OCI-LY3 (cell line): Measurements from ENCODE around the gene CD2AP.

Experiments
- H2AFZ ChIP-seq: fragments of 200-600, 300-600 bp; shearing (Covaris generic); 2 replicates; pipeline ENCODE4 v1.6.0; 2014; ENCODE audit warnings: antibody characterized with exemption, low read depth, low read length
- H3K27ac ChIP-seq: fragments of 200-600, 300-600 bp; sonication (generic); 2 replicates; pipeline ENCODE4 v1.5.1; 2014; ENCODE audit warnings: mild to moderate bottlenecking, low read length, moderate library complexity, mixed read lengths
- H3K27me3 ChIP-seq: fragments of 200-600, 300-600 bp; sonication (generic); 2 replicates; pipeline ENCODE4 v1.6.1; 2014; ENCODE audit warnings: low read depth, low read length, mixed read lengths
- H3K36me3 ChIP-seq: fragments of 200-600, 300-600 bp; sonication (generic); replicated peaks from 2 replicates; pipeline ENCODE3; 2014; ENCODE audit warnings: low read depth, low read length, mixed read lengths
- H3K4me1 ChIP-seq: fragments of 300-600, 200-600 bp; sonication (generic); 2 replicates; pipeline ENCODE4 v1.6.1; 2014; ENCODE audit warnings: low read length, mixed read lengths
- H3K4me2 ChIP-seq: fragments of 200-600, 300-600 bp; sonication (generic); 2 replicates; pipeline ENCODE4 v1.6.1; 2014; ENCODE audit warnings: low read length, mixed read lengths
- H3K4me3 ChIP-seq: fragments of 300-600, 200-600 bp; sonication (generic); 2 replicates; pipeline ENCODE4 v1.5.1; 2014; ENCODE audit warnings: antibody characterized with exemption, mild to moderate bottlenecking, low read length, moderate library complexity
- H3K79me2 ChIP-seq: fragments of 300-600, 200-600 bp; shearing (Covaris generic); 2 replicates; pipeline ENCODE4 v1.6.1; 2014; ENCODE audit warnings: mild to moderate bottlenecking, low read length, mixed read lengths
- H3K9ac ChIP-seq: fragments of 300-600, 200-600 bp; shearing (Covaris generic); 2 replicates; pipeline ENCODE4 v1.6.0; 2014; ENCODE audit warnings: mild to moderate bottlenecking, low read length, moderate library complexity
- H3K9me3 ChIP-seq: fragments of 200-600, 300-600 bp; shearing (Covaris generic); 2 replicates; pipeline ENCODE4 v1.6.1; 2014; ENCODE audit warnings: low read length, mixed read lengths; ENCODE audit not compliant: insufficient read depth
- H4K20me1 ChIP-seq: fragments of 200-600, 300-600 bp; sonication (generic); 2 replicates; pipeline ENCODE4 v1.6.1; 2016; ENCODE audit warnings: low read length, mixed read lengths; ENCODE audit not compliant: insufficient read depth
- CTCF ChIP-seq: fragments of 200-600, 300-600 bp; sonication (generic); IDR thresholded peaks from 2 replicates; pipeline ENCODE4 v1.5.1; 2014; ENCODE audit warnings: antibody characterized with exemption, low read length, low read depth
- EZH2phosphoT487 ChIP-seq: fragments of 200-600 bp; shearing (Covaris generic); IDR thresholded peaks from 2 replicates; pipeline ENCODE4 v1.6.1; 2018; ENCODE audit warnings: antibody characterized with exemption, mixed run types, low read depth

Gene CD2AP

GRCh38 chr6:47477497-47478232, at the start of gene CD2AP:
CD2AP (plus strand) TSS chr6:47477789; CDS start chr6:47478245, 456 bp downstream.
- H3K4me2 ChIP-seq = peak within 1 kb of the TSS; percentile 77

GRCh38 chr6:47428288-47428687, 49.3 kb upstream of the CD2AP start:
- H3K9me3 ChIP-seq = no peaks in the 10 kb centered on the region
- no peak for TF ChIP-seq EZH2phosphoT487
- H3K4me1 ChIP-seq = peaks cover 8% of the 10 kb centered on the region
- H3K4me3 ChIP-seq = no peak overlapping the region
- no peak overlapping the region for H2AFZ ChIP-seq
- H3K27me3 ChIP-seq = no peaks in the 10 kb centered on the region
- H3K4me2 ChIP-seq = no peak overlapping the region
- H4K20me1 ChIP-seq = no peaks in the 10 kb centered on the region
- H3K9ac ChIP-seq = no peak overlapping the region
- H3K27ac ChIP-seq = no peak overlapping the region
- H3K79me2 ChIP-seq = no peaks in the 10 kb centered on the region
- no peaks in the 10 kb centered on the region for H3K36me3 ChIP-seq

More at GRCh38 chr6:47477497-47478232, at the start of gene CD2AP:
- Histone ChIP-seq H2AFZ (peak within 1 kb of the TSS; percentile 79), H3K27ac (peak within 1 kb of the TSS; percentile 86), H3K79me2 (peaks cover 49% of the 10 kb centered on the region), H3K36me3 (no peaks in the 10 kb centered on the region), H3K9me3 (no peaks in the 10 kb centered on the region), H3K27me3 (no peaks in the 10 kb centered on the region), H3K9ac (peak within 1 kb of the TSS; percentile 89), H3K4me1 (peaks cover 30% of the 10 kb centered on the region), H4K20me1 (peaks cover 39% of the 10 kb centered on the region), H3K4me3 (peak within 1 kb of the TSS; percentile 82)
- TF ChIP-seq CTCF = no peak
- TF ChIP-seq EZH2phosphoT487 = no peak

- Histone ChIP-seq H3K4me1 (peaks cover 8% of the 10 kb centered on the region), H4K20me1 (no peaks in the 10 kb centered on the region), H3K79me2 (no peaks in the 10 kb centered on the region), H3K9ac (no peak overlapping the region), H3K27me3 (no peaks in the 10 kb centered on the region), H3K27ac (no peak overlapping the region), H3K9me3 (no peaks in the 10 kb centered on the region), H3K4me2 (no peak overlapping the region), H3K4me3 (no peak overlapping the region), H2AFZ (no peak overlapping the region), H3K36me3 (no peaks in the 10 kb centered on the region)
- TF ChIP-seq CTCF (no peak), EZH2phosphoT487 (no peak)
Observed at GRCh38 chr6:47428746-47429664, 48.6 kb upstream of the CD2AP start.

- H3K9me3 ChIP-seq = no peaks in the 10 kb centered on the region
- H3K4me1 ChIP-seq = peaks cover 28% of the 10 kb centered on the region
- H3K4me2 ChIP-seq = no peak overlapping the region
- no peak overlapping the region for H2AFZ ChIP-seq
- no peaks in the 10 kb centered on the region for H3K79me2 ChIP-seq
- no peak for TF ChIP-seq EZH2phosphoT487
- TF ChIP-seq CTCF = no peak
- no peaks in the 10 kb centered on the region for H3K36me3 ChIP-seq
- 0 out of 2 replicates have a peak, but pooled peaks cover 4% of the 10 kb centered on the region for H4K20me1 ChIP-seq
- peaks cover 23% of the 10 kb centered on the region for H3K27me3 ChIP-seq
- H3K9ac ChIP-seq = no peak overlapping the region
- H3K4me3 ChIP-seq = no peak overlapping the region
- H3K27ac ChIP-seq = no peak overlapping the region
Observed at GRCh38 chr6:47434372-47435253, 43.0 kb upstream of the CD2AP start.
